ENCODE measurements around the gene SFMBT2.

Gene SFMBT2

GRCh38 chr10:7171825-7172224, 239.0 kb downstream of the SFMBT2 start:
- no peak for TF ChIP-seq CTCF (IDR thresholded peaks at IDR 0.05)
- H3K27me3 ChIP-seq: no peaks in the 10 kb centered on the region
- H3K9me3 ChIP-seq: no peaks in the 10 kb centered on the region
- no peak overlapping the region for H3K27ac ChIP-seq
- H3K4me1 ChIP-seq (ENCODE audit: control insufficient read depth in 1 of 2, insufficient read depth in 1 of 2, low read depth in 1 of 2, low read length in 1 of 2): no peaks in the 10 kb centered on the region
- no peak overlapping the region for H3K4me3 ChIP-seq (ENCODE audit: low read depth in 1 of 2, low read length in 1 of 2)
- no peaks in the 10 kb centered on the region for H3K36me3 ChIP-seq

GRCh38 chr10:7170626-7171322, 240.1 kb downstream of the SFMBT2 start:
- Histone ChIP-seq H3K4me1 (ENCODE audit: control insufficient read depth in 1 of 2, insufficient read depth in 1 of 2, low read depth in 1 of 2, low read length in 1 of 2) (no peaks in the 10 kb centered on the region), H3K4me3 (ENCODE audit: low read depth in 1 of 2, low read length in 1 of 2) (no peak overlapping the region), H3K9me3 (no peaks in the 10 kb centered on the region), H3K27me3 (no peaks in the 10 kb centered on the region), H3K27ac (no peak overlapping the region), H3K36me3 (no peaks in the 10 kb centered on the region)
- no peak for TF ChIP-seq CTCF (IDR thresholded peaks at IDR 0.05)

- no peaks in the 10 kb centered on the region for H3K36me3 ChIP-seq
Observed at GRCh38 chr10:7168414-7168813, 242.4 kb downstream of the SFMBT2 start.

GRCh38 chr10:7165500-7166177, 245.2 kb downstream of the SFMBT2 start:
- Histone ChIP-seq H3K4me3 (ENCODE audit: low read depth in 1 of 2, low read length in 1 of 2) (no peak overlapping the region), H3K27ac (no peak overlapping the region), H3K4me1 (ENCODE audit: control insufficient read depth in 1 of 2, insufficient read depth in 1 of 2, low read depth in 1 of 2, low read length in 1 of 2) (no peaks in the 10 kb centered on the region), H3K9me3 (no peaks in the 10 kb centered on the region), H3K27me3 (no peaks in the 10 kb centered on the region), H3K36me3 (no peaks in the 10 kb centered on the region)
- no peak for TF ChIP-seq CTCF (IDR thresholded peaks at IDR 0.05)

More at GRCh38 chr10:7168414-7168813, 242.4 kb downstream of the SFMBT2 start:
- H3K9me3 ChIP-seq: no peaks in the 10 kb centered on the region
- no peaks in the 10 kb centered on the region for H3K4me1 ChIP-seq (ENCODE audit: control insufficient read depth in 1 of 2, insufficient read depth in 1 of 2, low read depth in 1 of 2, low read length in 1 of 2)
- TF ChIP-seq CTCF (IDR thresholded peaks at IDR 0.05): no peak
- no peaks in the 10 kb centered on the region for H3K27me3 ChIP-seq
- H3K27ac ChIP-seq: no peak overlapping the region
- H3K4me3 ChIP-seq (ENCODE audit: low read depth in 1 of 2, low read length in 1 of 2): no peak overlapping the region

GRCh38 chr10:7164955-7165354, 245.9 kb downstream of the SFMBT2 start:
- Histone ChIP-seq H3K36me3 (no peaks in the 10 kb centered on the region), H3K27me3 (no peaks in the 10 kb centered on the region), H3K4me3 (ENCODE audit: low read depth in 1 of 2, low read length in 1 of 2) (no peak overlapping the region), H3K4me1 (ENCODE audit: control insufficient read depth in 1 of 2, insufficient read depth in 1 of 2, low read depth in 1 of 2, low read length in 1 of 2) (no peaks in the 10 kb centered on the region), H3K27ac (no peak overlapping the region), H3K9me3 (no peaks in the 10 kb centered on the region)
- TF ChIP-seq CTCF (IDR thresholded peaks at IDR 0.05): no peak
